VCaP (cell line): ENCODE measurements around the gene PCSK2.

Experiments
- H3K27ac ChIP-seq: fragments of 450-650 bp; 2 replicates; pipeline ENCODE4 v1.5.1; 2017
- CTCF ChIP-seq: fragments of 450-650 bp; conservative IDR thresholded peaks from 2 replicates; pipeline ENCODE4 v1.5.1; 2017; ENCODE audit warnings: mild to moderate bottlenecking, moderate library complexity

PCSK2 gene

GRCh38 chr20:17315407-17316231 is 88.8 kb downstream of the PCSK2 start:
- TF ChIP-seq CTCF, result no peak
- H3K27ac ChIP-seq, result no peak overlapping the region

DNA sequence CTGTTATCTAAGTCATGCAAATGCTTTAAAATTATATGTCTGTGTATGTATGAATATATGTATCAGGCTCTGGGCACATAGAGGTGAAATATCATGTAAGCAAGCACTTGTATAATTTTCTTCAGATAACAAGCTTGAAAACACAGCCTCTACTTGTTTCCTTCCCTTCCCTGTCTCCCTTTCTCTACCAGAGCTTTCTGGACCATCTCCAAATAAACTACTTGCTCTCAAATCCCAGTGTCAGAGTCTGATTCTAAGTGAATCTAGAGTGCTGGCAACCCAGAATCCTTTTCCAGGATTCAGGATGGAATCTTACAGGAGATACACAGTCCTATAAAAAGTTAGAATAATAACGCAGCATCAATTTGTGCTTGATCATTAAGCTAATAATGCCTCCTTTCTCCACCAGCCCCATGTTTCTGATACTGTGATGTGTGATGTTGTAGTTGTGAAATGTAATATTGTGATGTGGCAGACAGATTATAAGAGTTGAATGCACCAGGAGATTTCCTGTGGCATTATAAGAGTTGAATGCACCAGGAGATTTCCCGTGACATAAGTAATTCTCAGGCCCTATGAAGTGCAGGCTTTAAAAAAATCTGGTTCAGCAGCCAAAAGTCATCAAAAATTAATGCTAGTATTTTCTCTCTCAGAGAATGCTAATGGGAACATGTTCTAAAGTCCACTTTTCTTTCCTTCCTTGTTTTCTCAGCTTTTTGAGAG is 89.6 kb downstream of the PCSK2 start:
- TF ChIP-seq CTCF, result no peak
- no peak overlapping the region for H3K27ac ChIP-seq

DNA sequence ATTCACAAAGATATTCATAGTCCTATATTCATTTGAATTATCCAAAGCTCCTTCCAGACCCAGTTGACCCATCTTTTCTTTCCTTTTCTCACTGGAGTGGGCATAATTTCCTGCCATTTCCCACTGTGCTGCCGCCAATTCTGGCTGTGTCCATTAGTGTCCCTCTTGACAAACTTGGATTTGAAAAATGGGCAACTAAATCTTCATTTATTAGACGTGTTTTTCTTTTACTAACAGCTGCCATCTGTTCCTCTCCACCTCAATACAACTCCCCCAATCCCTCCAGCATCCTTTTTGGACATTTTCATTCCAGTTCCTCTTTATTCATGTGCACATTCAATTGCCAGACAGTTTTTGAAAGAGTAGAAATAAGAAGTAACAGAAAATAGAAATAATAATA is 90.5 kb downstream of the PCSK2 start:
- TF ChIP-seq CTCF, result no peak
- no peak overlapping the region for H3K27ac ChIP-seq

- H3K27ac ChIP-seq, result no peak overlapping the region
- no peak for TF ChIP-seq CTCF
These were observed 93.6 kb downstream of the PCSK2 start for GRCh38 chr20:17320456-17320855.

- no peak for TF ChIP-seq CTCF
- H3K27ac ChIP-seq, result no peak overlapping the region
These were observed 99.3 kb downstream of the PCSK2 start for GRCh38 chr20:17326096-17326495.

DNA sequence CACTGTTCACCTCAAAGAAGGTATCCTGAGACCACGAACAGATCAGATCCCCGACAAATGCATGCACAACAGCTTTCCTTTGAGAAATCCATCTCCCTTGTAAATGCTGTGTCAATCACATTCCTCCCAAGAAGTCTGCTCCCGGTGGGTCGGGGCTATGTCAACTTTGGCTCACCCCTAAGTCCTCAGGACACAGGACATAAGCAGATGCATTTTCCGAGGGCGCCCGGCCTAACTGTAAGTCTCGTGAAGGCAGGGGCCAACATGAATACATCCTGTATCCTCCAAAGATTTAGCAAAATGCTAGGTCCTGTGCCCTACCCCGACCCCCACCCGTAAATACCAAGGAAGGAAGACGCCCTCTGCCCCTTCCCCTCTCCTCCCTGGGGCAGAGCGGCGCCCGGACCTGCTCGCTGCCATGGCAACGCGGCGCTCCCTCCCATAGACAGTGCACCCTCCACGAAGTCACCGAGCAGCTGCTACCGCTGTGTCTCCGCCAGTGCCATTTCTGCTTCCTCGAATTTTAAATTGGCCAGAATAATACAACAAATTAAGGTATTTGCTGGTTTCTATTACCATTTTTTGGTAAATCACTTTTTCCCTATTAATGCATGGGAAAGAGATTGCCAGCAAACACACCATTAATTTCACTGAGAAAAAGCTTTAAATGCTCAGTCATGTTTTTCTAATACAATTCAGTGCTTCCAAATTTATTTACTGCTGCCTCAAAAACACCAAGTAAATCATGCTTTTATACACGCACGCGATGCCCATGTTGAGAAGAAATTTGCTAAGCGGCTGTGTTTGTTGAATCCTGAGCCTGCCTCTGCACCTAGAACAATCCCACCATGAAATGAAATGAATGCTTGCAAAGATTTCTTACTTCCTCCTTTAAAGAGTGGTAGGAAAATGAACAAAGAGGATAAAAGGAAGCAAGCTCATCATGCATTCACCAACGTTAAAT is 100.6 kb downstream of the PCSK2 start:
- no peak overlapping the region for H3K27ac ChIP-seq
- no peak for TF ChIP-seq CTCF

DNA sequence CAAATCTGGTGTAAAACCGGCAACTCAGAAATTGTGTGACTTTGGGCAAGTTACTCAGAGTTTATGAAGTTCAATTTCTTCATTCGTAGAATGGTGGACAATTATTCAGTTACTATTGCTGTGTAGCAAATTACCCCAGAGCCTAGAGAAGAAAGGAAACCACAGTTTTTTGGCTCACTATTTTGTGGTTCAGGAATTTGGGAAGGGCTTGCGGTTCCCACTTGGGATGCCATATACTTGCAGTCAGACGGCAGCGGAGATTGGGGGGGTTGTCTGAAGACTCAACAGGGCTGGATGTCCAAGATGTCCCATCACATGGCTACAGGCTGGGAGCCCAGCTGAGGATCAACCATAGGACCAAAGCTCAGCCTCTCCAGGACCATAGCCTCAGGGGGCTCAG is 108.1 kb downstream of the PCSK2 start:
- TF ChIP-seq CTCF, result no peak

More for the DNA sequence above, 108.1 kb downstream of the PCSK2 start:
- no peak overlapping the region for H3K27ac ChIP-seq
